Non-pigmented ciliary epithelial cell (primary cell): ENCODE data around the gene ARFGAP3.
"Not testable (repeated sequence)": the region's sequence is repeated elsewhere in the genome, so short reads cannot be mapped to it uniquely, and the experiment has no call there.

Experiments
- DNase-seq: peaks from one replicate; pipeline ENCODE4 v3.0.0-alpha.2; 2010; ENCODE audit warnings: low read depth

Gene ARFGAP3

GRCh38 chr22:42764895-42765363, 92.1 kb downstream of the ARFGAP3 start:
- no peak for DNase-seq

- no peak for DNase-seq
Measured at GRCh38 chr22:42763965-42764480, 93.0 kb downstream of the ARFGAP3 start.

GRCh38 chr22:42760806-42761565, 96.1 kb downstream of the ARFGAP3 start:
- DNase-seq: no peak

GRCh38 chr22:42758931-42759629, 98.0 kb downstream of the ARFGAP3 start:
- DNase-seq: no peak

- DNase-seq: not testable (repeated sequence)
Measured at GRCh38 chr22:42755553-42755952, 101.5 kb downstream of the ARFGAP3 start.

GRCh38 chr22:42755121-42755520, 102.0 kb downstream of the ARFGAP3 start:
- DNase-seq: not testable (repeated sequence)

GRCh38 chr22:42754658-42755057, 102.4 kb downstream of the ARFGAP3 start:
- DNase-seq: no peak

- DNase-seq: no peak
Measured at GRCh38 chr22:42752912-42753311, 104.2 kb downstream of the ARFGAP3 start.

- no peak for DNase-seq
Measured at GRCh38 chr22:42752230-42752746, 104.8 kb downstream of the ARFGAP3 start.

- not testable (repeated sequence) for DNase-seq
Measured at GRCh38 chr22:42750421-42750820, 106.7 kb downstream of the ARFGAP3 start.

GRCh38 chr22:42747701-42748513, 109.2 kb downstream of the ARFGAP3 start:
- peak; percentile 53 for DNase-seq
